K562 (cell line): ENCODE results near the gene SLC34A1. TPM values are rescaled to one million over a fixed set of nuclear protein-coding genes. Genes with fewer than 3 reads are reported as not detected.

Experiments
- CREBBP ChIP-seq: IDR thresholded peaks from one replicate; pipeline ENCODE4 v1.6.1; 2012; ENCODE audit warnings: low read depth, mild to moderate bottlenecking, control low read depth, inconsistent platforms, low read length
- EHMT2 ChIP-seq: fragments of 450-650 bp; IDR thresholded peaks from 2 replicates; pipeline ENCODE4 v1.6.1; 2018; ENCODE audit warnings: antibody characterized with exemption
- ETV5 ChIP-seq: sonication (generic); formaldehyde crosslinking; IDR thresholded peaks from 2 replicates; pipeline ENCODE4 v1.4.0; 2020; ENCODE audit warnings: low read depth, mild to moderate bottlenecking, missing genetic modification reagents
- GABPB2 ChIP-seq: fragments of 250-450 bp; sonication (Bioruptor Pico); conservative IDR thresholded peaks from 2 replicates; pipeline ENCODE4 v1.5.1; 2021; ENCODE audit warnings: mild to moderate bottlenecking
- HSF4 ChIP-seq: fragments of 250-450 bp; sonication (Bioruptor Pico); IDR thresholded peaks from 2 replicates; pipeline ENCODE4 v2.1.2; 2022; ENCODE audit warnings: mild to moderate bottlenecking, moderate library complexity, borderline replicate concordance
- LARP7 ChIP-seq: fragments of 450-650 bp; IDR thresholded peaks from 2 replicates; pipeline ENCODE4 v1.6.1; 2016
- MLX ChIP-seq, 2 experiments: fragments of 450-650 bp in 1 of 2; sonication (generic) in 1 of 2; formaldehyde crosslinking; conservative IDR thresholded peaks; 2 replicates each; pipeline versions ENCODE4 v1.4.0 to v1.8.1; 2020 to 2022; ENCODE audit warnings: mild to moderate bottlenecking in 1 of 2, missing genetic modification reagents in 1 of 2
- NR0B1 ChIP-seq: fragments of 450-650 bp; IDR thresholded peaks from one replicate; pipeline ENCODE4 v1.6.1; 2018; ENCODE audit warnings: mild to moderate bottlenecking, moderate library complexity; ENCODE audit not compliant: partially characterized antibody
- POLR2G ChIP-seq: fragments of 200-400 bp; formaldehyde crosslinking; IDR thresholded peaks from 2 replicates; pipeline ENCODE4 v1.6.1; 2017; ENCODE audit warnings: low read depth, mild to moderate bottlenecking, antibody characterized with exemption, low read length, moderate library complexity
- TAF1 ChIP-seq: IDR thresholded peaks from 2 replicates; pipeline ENCODE4 v1.6.1; 2011; ENCODE audit warnings: mild to moderate bottlenecking, low read length, moderate library complexity; ENCODE audit not compliant: insufficient read depth, control insufficient read depth, severe bottlenecking; ENCODE audit errors: extremely low read depth
- TAF9B ChIP-seq: fragments of 450-650 bp; IDR thresholded peaks from 2 replicates; pipeline ENCODE4 v1.6.1; 2018; ENCODE audit warnings: mild to moderate bottlenecking; ENCODE audit not compliant: partially characterized antibody
- YY1 ChIP-seq, 3 experiments: IDR thresholded peaks; 2 replicates each; pipeline ENCODE4 v1.6.1; 2011; ENCODE audit warnings: low read length in 2 of 3, mild to moderate bottlenecking in 2 of 3, moderate library complexity in 2 of 3, borderline replicate concordance in 1 of 3, control low read depth in 1 of 3, low read depth in 1 of 3; ENCODE audit not compliant: insufficient read depth in 3 of 3, insufficient replicate concordance in 2 of 3, control insufficient read depth in 1 of 3, insufficient read length in 1 of 3; ENCODE audit errors: extremely low read depth in 1 of 3
- ZBTB49 ChIP-seq: sonication (generic); formaldehyde crosslinking; IDR thresholded peaks from 2 replicates; pipeline ENCODE4 v1.8.0; 2022; ENCODE audit warnings: missing genetic modification reagents, mild to moderate bottlenecking, borderline replicate concordance
- ZKSCAN3 ChIP-seq: fragments of 250-450 bp; sonication (Bioruptor Pico); IDR thresholded peaks from 2 replicates; pipeline ENCODE4 v1.4.0; 2020
- ZNF609 ChIP-seq: sonication (generic); formaldehyde crosslinking; IDR thresholded peaks from 2 replicates; pipeline ENCODE4 v1.8.1; 2023; ENCODE audit warnings: missing genetic modification reagents, mild to moderate bottlenecking, borderline replicate concordance
- ZNF764 ChIP-seq: fragments of 250-450 bp; sonication (Bioruptor Pico); IDR thresholded peaks from 2 replicates; pipeline ENCODE4 v1.4.0; 2020; ENCODE audit warnings: low read depth, mild to moderate bottlenecking, moderate library complexity
- polyA plus RNA-seq, 8 experiments: library from polyadenylated mRNA; depleted of rRNA in 4 of 8; stranded (reverse) in 5 of 8; unstranded in 3 of 8; fragments of >200 nt; fragmentation: Nextera tagmentation in 2 of 8; fragmentation: Illumina TruSeq in 1 of 8; extraction: Ambion mirVana in 2 of 8; extraction: Trizol in 1 of 8; gene quantifications; 2 replicates each; pipeline versions ENCODE4 v1.2.1 to v1.2.3, GENCODE V29; 2011 to 2014; ENCODE audit warnings: inconsistent platforms in 1 of 8, missing spikeins in 1 of 8
- total RNA-seq, 7 experiments: library from RNA; depleted of rRNA in 6 of 7; stranded (reverse); fragments of >200 nt in 6 of 7; fragmentation: Illumina TruSeq in 2 of 7; extraction: Trizol in 2 of 7; gene quantifications; 2 replicates each; pipeline versions ENCODE4 v1.2.1 to v1.2.3, GENCODE V29; 2011 to 2021; ENCODE audit warnings: low replicate concordance in 1 of 7

The SLC34A1 gene
- total and polyA plus RNA-seq, 9 of the 15 experiments (the other 6 are each of a cell fraction or from before 2014, with no cell fraction given): not detected

- TF ChIP-seq ZNF609 (CRISPR knock-in tag): no peak; the same call in 1 of the 2 replicates
- peak; percentile 53 for TF ChIP-seq TAF1
- TF ChIP-seq NR0B1: no peak
- TF ChIP-seq ZNF764 (CRISPR knock-in tag): peak; percentile 52; the same call in 1 of the 2 replicates
- no peak for TF ChIP-seq GABPB2
- TF ChIP-seq YY1 (IDR thresholded peaks at IDR 0.05; ENCODE audit: borderline replicate concordance in 1 of 3, control insufficient read depth in 1 of 3, extremely low read depth in 1 of 3, insufficient read depth in 3 of 3, insufficient read length in 1 of 3, insufficient replicate concordance in 2 of 3, low read depth in 1 of 3, low read length in 2 of 3): peak; percentile 60 to 94 (median 89)
- peak; percentile 67; the same call in 1 of the 2 replicates for TF ChIP-seq ETV5 (CRISPR knock-in tag)
- peak; percentile 80 for TF ChIP-seq POLR2G
- 0 out of 2 replicates have a peak, but pooled peaks have one; percentile 67 for TF ChIP-seq ZBTB49 (CRISPR knock-in tag)
- no peak for TF ChIP-seq ZKSCAN3 (CRISPR knock-in tag)
- no peak for TF ChIP-seq EHMT2
- TF ChIP-seq HSF4 (CRISPR knock-in tag): no peak
- no peak for TF ChIP-seq MLX (CRISPR knock-in tag; conservative IDR thresholded peaks at IDR 0.05)
- TF ChIP-seq LARP7: no peak
- no peak for TF ChIP-seq TAF9B
- no peak for TF ChIP-seq CREBBP
Measured at GRCh38 chr5:177403792-177404640, 19.8 kb downstream of the SLC34A1 start (continued).
